Measurements from ENCODE around the gene SEPTIN8. TPM values are rescaled to one million over a fixed set of nuclear protein-coding genes. Genes with fewer than 3 reads are reported as not detected.

The SEPTIN8 gene
- total and polyA plus RNA-seq, 3 experiments from 2014 or later, result 2.8 to 38.1 (median 34.5) TPM

GRCh38 chr5:132754111-132754510 lies 22.9 kb downstream of the SEPTIN8 start:
- H3K36me3 Mint-ChIP-seq, result peaks cover 0 to 43% (median 7%) of the 10 kb centered on the region in 3 donors
- Histone ChIP-seq H3K4me1 (ENCODE audit: insufficient read depth, low read length) (no peaks in the 10 kb centered on the region), H3K27ac (ENCODE audit: low read depth, low read length) (no peak overlapping the region), H3K27me3 (ENCODE audit: insufficient read depth, low read length, poor library complexity, severe bottlenecking) (no peaks in the 10 kb centered on the region), H3K36me3 (ENCODE audit: insufficient read depth, low read length) (no peaks in the 10 kb centered on the region), H3K4me3 (ENCODE audit: low read length) (no peak overlapping the region), H3K9me3 (ENCODE audit: low read length) (no peaks in the 10 kb centered on the region)
- POLR2A ChIA-PET, result interaction anchor here (1.3 kb wide), 1 partner anchor 10 kb away, joined by 4 read pairs; no protein-coding TSS in a partner anchor
- no peak for DNase-seq
- CTCF ChIA-PET, result interaction anchor here (1.1 to 3.2 kb wide), 2 partner anchors 30 to 66 kb away, joined by 4 to 13 read pairs; no protein-coding TSS in a partner anchor
- no peaks in the 10 kb centered on the region for H3K27me3 Mint-ChIP-seq
- peak overlapping the region in 1 of 8 donors; percentile 29 for H3K27ac Mint-ChIP-seq
- peaks cover 8 to 21% (median 9%) of the 10 kb centered on the region in 3 donors for H3K4me1 Mint-ChIP-seq
- H3K9me3 Mint-ChIP-seq, result no peaks in the 10 kb centered on the region
- H3K4me3 Mint-ChIP-seq, result no peak overlapping the region

- ChIA-PET CTCF (interaction anchor here (1.1 to 3.2 kb wide), 2 partner anchors 31 to 67 kb away, joined by 4 to 13 read pairs; no protein-coding TSS in a partner anchor), POLR2A (no interaction called here)
- no peak overlapping the region for H3K27ac ChIP-seq (ENCODE audit: low read depth, low read length)
- H3K36me3 ChIP-seq (ENCODE audit: insufficient read depth, low read length), result no peaks in the 10 kb centered on the region
- no peaks in the 10 kb centered on the region for H3K9me3 ChIP-seq (ENCODE audit: low read length)
- peaks cover 8 to 24% (median 9%) of the 10 kb centered on the region in 3 donors for H3K4me1 Mint-ChIP-seq
- H3K4me3 ChIP-seq (ENCODE audit: low read length), result no peak overlapping the region
- no peaks in the 10 kb centered on the region for H3K4me1 ChIP-seq (ENCODE audit: insufficient read depth, low read length)
- no peak overlapping the region for H3K4me3 Mint-ChIP-seq
- peak overlapping the region in 2 of 8 donors; percentile 0 to 43 for H3K27ac Mint-ChIP-seq
- no peak for DNase-seq
- H3K27me3 ChIP-seq (ENCODE audit: insufficient read depth, low read length, poor library complexity, severe bottlenecking), result no peaks in the 10 kb centered on the region
- H3K36me3 Mint-ChIP-seq, result peaks cover 0 to 36% (median 5%) of the 10 kb centered on the region in 3 donors
- no peaks in the 10 kb centered on the region for H3K27me3 Mint-ChIP-seq
- no peaks in the 10 kb centered on the region for H3K9me3 Mint-ChIP-seq
Observed at GRCh38 chr5:132753135-132753987, 23.7 kb downstream of the SEPTIN8 start.

- Histone ChIP-seq H3K36me3 (ENCODE audit: insufficient read depth, low read length) (no peaks in the 10 kb centered on the region), H3K4me3 (ENCODE audit: low read length) (no peak overlapping the region), H3K27me3 (ENCODE audit: insufficient read depth, low read length, poor library complexity, severe bottlenecking) (no peaks in the 10 kb centered on the region), H3K27ac (ENCODE audit: low read depth, low read length) (no peak overlapping the region), H3K9me3 (ENCODE audit: low read length) (no peaks in the 10 kb centered on the region), H3K4me1 (ENCODE audit: insufficient read depth, low read length) (no peaks in the 10 kb centered on the region)
- peak overlapping the region in 3 of 8 donors; percentile 41 to 51 (median 47) for H3K27ac Mint-ChIP-seq
- CTCF ChIA-PET, result interaction anchor here (1.1 to 3.2 kb wide), 2 partner anchors 32 to 68 kb away, joined by 4 to 13 read pairs; no protein-coding TSS in a partner anchor
- H3K36me3 Mint-ChIP-seq, result peaks cover 0 to 34% (median 5%) of the 10 kb centered on the region in 3 donors
- H3K4me1 Mint-ChIP-seq, result peaks cover 9 to 27% (median 10%) of the 10 kb centered on the region in 3 donors
- no peaks in the 10 kb centered on the region for H3K9me3 Mint-ChIP-seq
- no peak for DNase-seq
- H3K4me3 Mint-ChIP-seq, result no peak overlapping the region
- H3K27me3 Mint-ChIP-seq, result no peaks in the 10 kb centered on the region
- POLR2A ChIA-PET, result no interaction called here
Observed at GRCh38 chr5:132752581-132753125, 24.4 kb downstream of the SEPTIN8 start.

- Histone ChIP-seq H3K27me3 (ENCODE audit: insufficient read depth, low read length, poor library complexity, severe bottlenecking) (no peaks in the 10 kb centered on the region), H3K4me1 (ENCODE audit: insufficient read depth, low read length) (no peaks in the 10 kb centered on the region), H3K36me3 (ENCODE audit: insufficient read depth, low read length) (no peaks in the 10 kb centered on the region), H3K4me3 (ENCODE audit: low read length) (no peak overlapping the region), H3K9me3 (ENCODE audit: low read length) (no peaks in the 10 kb centered on the region), H3K27ac (ENCODE audit: low read depth, low read length) (no peak overlapping the region)
- ChIA-PET CTCF (no interaction called here), POLR2A (interaction anchor here (0.6 kb wide), 1 partner anchor 1899 kb away, joined by 5 read pairs; no protein-coding TSS in a partner anchor)
- Mint-ChIP-seq H3K4me3 (peak overlapping the region in 1 of 7 donors; percentile 2), H3K9me3 (no peaks in the 10 kb centered on the region), H3K4me1 (peaks cover 9 to 27% (median 10%) of the 10 kb centered on the region in 3 donors), H3K27me3 (no peaks in the 10 kb centered on the region), H3K27ac (peak overlapping the region in 5 of 8 donors; percentile 16 to 60 (median 47)), H3K36me3 (peaks cover 0 to 31% (median 4%) of the 10 kb centered on the region in 3 donors)
- no peak for DNase-seq
Observed at GRCh38 chr5:132751971-132752580, 25.0 kb downstream of the SEPTIN8 start.

GRCh38 chr5:132751444-132751843 lies 25.6 kb downstream of the SEPTIN8 start:
- H3K4me3 Mint-ChIP-seq, result peak overlapping the region in 1 of 7 donors; percentile 2
- POLR2A ChIA-PET, result interaction anchor here (0.6 kb wide), 1 partner anchor 1900 kb away, joined by 5 read pairs; no protein-coding TSS in a partner anchor

GRCh38 chr5:132750471-132751230 lies 26.4 kb downstream of the SEPTIN8 start:
- Histone ChIP-seq H3K27ac (ENCODE audit: low read depth, low read length) (no peak overlapping the region), H3K9me3 (ENCODE audit: low read length) (no peaks in the 10 kb centered on the region), H3K4me1 (ENCODE audit: insufficient read depth, low read length) (no peaks in the 10 kb centered on the region), H3K36me3 (ENCODE audit: insufficient read depth, low read length) (no peaks in the 10 kb centered on the region), H3K27me3 (ENCODE audit: insufficient read depth, low read length, poor library complexity, severe bottlenecking) (no peaks in the 10 kb centered on the region), H3K4me3 (ENCODE audit: low read length) (no peak overlapping the region)
- CTCF ChIA-PET, result interaction anchor here (0.8 to 1.0 kb wide), 2 partner anchors 13 to 70 kb away, joined by 3 to 5 read pairs; partner anchors contain the start of gene KIF3A
- Mint-ChIP-seq H3K9me3 (no peaks in the 10 kb centered on the region), H3K27me3 (no peaks in the 10 kb centered on the region), H3K27ac (peak overlapping the region; percentile 4 to 74 (median 50)), H3K4me1 (peaks cover 9 to 29% (median 11%) of the 10 kb centered on the region in 3 donors), H3K4me3 (peak overlapping the region in 2 of 7 donors; percentile 2 to 17), H3K36me3 (peaks cover 0 to 31% (median 4%) of the 10 kb centered on the region in 3 donors)
- no peak for DNase-seq
- POLR2A ChIA-PET, result no interaction called here

More at GRCh38 chr5:132751444-132751843, 25.6 kb downstream of the SEPTIN8 start:
- H3K36me3 Mint-ChIP-seq, result peaks cover 0 to 31% (median 4%) of the 10 kb centered on the region in 3 donors
- no peaks in the 10 kb centered on the region for H3K27me3 Mint-ChIP-seq
- Histone ChIP-seq H3K4me1 (ENCODE audit: insufficient read depth, low read length) (no peaks in the 10 kb centered on the region), H3K27ac (ENCODE audit: low read depth, low read length) (no peak overlapping the region), H3K27me3 (ENCODE audit: insufficient read depth, low read length, poor library complexity, severe bottlenecking) (no peaks in the 10 kb centered on the region), H3K36me3 (ENCODE audit: insufficient read depth, low read length) (no peaks in the 10 kb centered on the region), H3K4me3 (ENCODE audit: low read length) (no peak overlapping the region), H3K9me3 (ENCODE audit: low read length) (no peaks in the 10 kb centered on the region)
- H3K4me1 Mint-ChIP-seq, result peaks cover 9 to 29% (median 11%) of the 10 kb centered on the region in 3 donors
- H3K27ac Mint-ChIP-seq, result peak overlapping the region in 5 of 8 donors; percentile 10 to 74 (median 60)
- DNase-seq, result no peak
- H3K9me3 Mint-ChIP-seq, result no peaks in the 10 kb centered on the region
- CTCF ChIA-PET, result interaction anchor here (0.8 to 1.0 kb wide), 2 partner anchors 14 to 69 kb away, joined by 3 to 5 read pairs; partner anchors contain the start of gene KIF3A

- ChIA-PET POLR2A (interaction anchor here (0.8 kb wide), 1 partner anchor 12 kb away, joined by 3 read pairs; the partner anchor contains the start of gene KIF3A), CTCF (interaction anchor here (4.4 kb wide), 1 partner anchor 70 kb away, joined by 29 read pairs; no protein-coding TSS in a partner anchor)
- peaks cover 0 to 23% (median 4%) of the 10 kb centered on the region in 3 donors for H3K36me3 Mint-ChIP-seq
- no peak for DNase-seq
- H3K4me3 Mint-ChIP-seq, result peak overlapping the region in 6 of 7 donors; percentile 32 to 70 (median 54)
- Histone ChIP-seq H3K9me3 (ENCODE audit: low read length) (no peaks in the 10 kb centered on the region), H3K36me3 (ENCODE audit: insufficient read depth, low read length) (no peaks in the 10 kb centered on the region), H3K27me3 (ENCODE audit: insufficient read depth, low read length, poor library complexity, severe bottlenecking) (no peaks in the 10 kb centered on the region), H3K4me1 (ENCODE audit: insufficient read depth, low read length) (no peaks in the 10 kb centered on the region), H3K27ac (ENCODE audit: low read depth, low read length) (no peak overlapping the region), H3K4me3 (ENCODE audit: low read length) (no peak overlapping the region)
- H3K27ac Mint-ChIP-seq, result peak overlapping the region; percentile 16 to 79 (median 48)
- H3K4me1 Mint-ChIP-seq, result peaks cover 9 to 29% (median 11%) of the 10 kb centered on the region in 3 donors
- no peaks in the 10 kb centered on the region for H3K9me3 Mint-ChIP-seq
- no peaks in the 10 kb centered on the region for H3K27me3 Mint-ChIP-seq
Observed at GRCh38 chr5:132749506-132749905, 27.5 kb downstream of the SEPTIN8 start.
